B cell (primary cell): ENCODE measurements around the gene TSBP1. TPM values are rescaled to one million over a fixed set of nuclear protein-coding genes. Genes with fewer than 3 reads are reported as not detected.

Experiments
- polyA plus RNA-seq: library from polyadenylated mRNA; depleted of rRNA; stranded (reverse); fragments of >200 nt; gene quantifications from 2 replicates; pipeline ENCODE4 v1.2.3, GENCODE V29; 2012
- small RNA-seq: library from RNA; depleted of rRNA; stranded (forward); fragments of <200 nt; gene quantifications from one replicate; pipeline ENCODE3, GENCODE V24; 2012; ENCODE audit warnings: low replicate concordance, low read depth; ENCODE audit not compliant: insufficient read length
- total RNA-seq, 2 donors: library from RNA; stranded (reverse); fragments of 120-200 nt in 1 of 2; gene quantifications; 1 replicate in 1 of 2; 2 replicates in 1 of 2; pipeline versions ENCODE4 v1.2.3 to v1.2.4, GENCODE V29; 2013 to 2022

TSBP1 gene
- total and polyA plus RNA-seq, 2 donors (not counting 1 experiment from before 2014, with no cell fraction given), result not detected

Small RNA genes lying within 50 kb of the gene (small RNA-seq; reads per million reads assigned to genes)
- gene RNU6-603P, result not detected

Other genes starting within 250 kb of the TSBP1 start
- gene ATF6B, start 243.7 kb downstream of the TSBP1 start, total RNA-seq, result 201 and 206 TPM in 2 replicates
- 137 and 180 TPM in 2 replicates for gene ATF6B, start 243.7 kb downstream of the TSBP1 start, polyA plus RNA-seq
- 4.6 and 4.7 TPM in 2 replicates for gene FKBPL, start 241.6 kb downstream of the TSBP1 start, total RNA-seq
- 3.1 and 4.1 TPM in 2 replicates for gene FKBPL, start 241.6 kb downstream of the TSBP1 start, polyA plus RNA-seq
- gene PRRT1, start 220.0 kb downstream of the TSBP1 start, total RNA-seq, result not detected in 2 replicates
- 0.19 TPM in 1 of 2 replicates, not detected in the other for gene PRRT1, start 220.0 kb downstream of the TSBP1 start, polyA plus RNA-seq
- gene PPT2, start 217.8 kb downstream of the TSBP1 start, total RNA-seq, result 2.7 and 4.2 TPM in 2 replicates
- gene PPT2, start 217.8 kb downstream of the TSBP1 start, polyA plus RNA-seq, result 1.2 and 1.6 TPM in 2 replicates
- gene EGFL8, start 207.3 kb downstream of the TSBP1 start, total RNA-seq, result 3.9 and 4.5 TPM in 2 replicates
- 0.91 and 2.7 TPM in 2 replicates for gene EGFL8, start 207.3 kb downstream of the TSBP1 start, polyA plus RNA-seq
- 27.4 and 29.8 TPM in 2 replicates for gene AGPAT1, start 195.8 kb downstream of the TSBP1 start, total RNA-seq
- gene AGPAT1, start 195.8 kb downstream of the TSBP1 start, polyA plus RNA-seq, result 27.2 and 37.1 TPM in 2 replicates
- 39.0 and 40.7 TPM in 2 replicates for gene RNF5, start 193.5 kb downstream of the TSBP1 start, total RNA-seq
- gene RNF5, start 193.5 kb downstream of the TSBP1 start, polyA plus RNA-seq, result 25.0 and 25.5 TPM in 2 replicates
- 36.4 and 38.8 TPM in 2 replicates for gene AGER, start 187.7 kb downstream of the TSBP1 start, total RNA-seq
- gene AGER, start 187.7 kb downstream of the TSBP1 start, polyA plus RNA-seq, result 29.9 and 31.6 TPM in 2 replicates
- gene PBX2, start 181.7 kb downstream of the TSBP1 start, total RNA-seq, result 180 and 188 TPM in 2 replicates
- 128 TPM in 2 replicates for gene PBX2, start 181.7 kb downstream of the TSBP1 start, polyA plus RNA-seq
- gene GPSM3, start 179.3 kb downstream of the TSBP1 start, total RNA-seq, result 184 and 194 TPM in 2 replicates
- 254 and 299 TPM in 2 replicates for gene GPSM3, start 179.3 kb downstream of the TSBP1 start, polyA plus RNA-seq
- gene NOTCH4, start 147.8 kb downstream of the TSBP1 start, total RNA-seq, result 10.2 and 10.3 TPM in 2 replicates
- 6.3 and 11.5 TPM in 2 replicates for gene NOTCH4, start 147.8 kb downstream of the TSBP1 start, polyA plus RNA-seq
- not detected in 2 replicates for gene BTNL2, start 35.3 kb upstream of the TSBP1 start, total RNA-seq
- not detected in 2 replicates for gene BTNL2, start 35.3 kb upstream of the TSBP1 start, polyA plus RNA-seq
- gene HLA-DRA, start 68.0 kb upstream of the TSBP1 start, total RNA-seq, result 2,785 and 2,881 TPM in 2 replicates
- gene HLA-DRA, start 68.0 kb upstream of the TSBP1 start, polyA plus RNA-seq, result 4,498 and 4,999 TPM in 2 replicates
- gene HLA-DRB5, start 158.4 kb upstream of the TSBP1 start, total RNA-seq, result 174 and 184 TPM in 2 replicates
- gene HLA-DRB5, start 158.4 kb upstream of the TSBP1 start, polyA plus RNA-seq, result 23.8 and 112 TPM in 2 replicates
- 559 and 584 TPM in 2 replicates for gene HLA-DRB1, start 217.9 kb upstream of the TSBP1 start, total RNA-seq
- gene HLA-DRB1, start 217.9 kb upstream of the TSBP1 start, polyA plus RNA-seq, result 1,038 and 1,240 TPM in 2 replicates